Fibroblast of pulmonary artery (primary cell): ENCODE measurements around the gene TMEM72.

Source experiments
- DNase-seq: peaks from one replicate; pipeline ENCODE4 v3.0.0-alpha.2; 2010; ENCODE audit warnings: low read depth
- H3K4me3 ChIP-seq: replicated peaks from 2 replicates; pipeline ENCODE4 v1.5.1; 2011; ENCODE audit warnings: low read depth, mild to moderate bottlenecking, control low read depth, low read length, moderate library complexity
- CTCF ChIP-seq: IDR thresholded peaks from 2 replicates; pipeline ENCODE4 v1.5.1; 2011; ENCODE audit warnings: mild to moderate bottlenecking, control low read depth, low read length, inconsistent platforms; ENCODE audit errors: missing control alignments

The TMEM72 gene

GRCh38 chr10:44948642-44949041 lies 37.5 kb downstream of the TMEM72 start:
- H3K4me3 ChIP-seq: no peak overlapping the region
- TF ChIP-seq CTCF: no peak
- DNase-seq: no peak

GRCh38 chr10:44949127-44949802 lies 38.1 kb downstream of the TMEM72 start:
- DNase-seq: no peak
- no peak for TF ChIP-seq CTCF
- no peak overlapping the region for H3K4me3 ChIP-seq

GRCh38 chr10:44949915-44950314 lies 38.8 kb downstream of the TMEM72 start:
- no peak for TF ChIP-seq CTCF
- no peak for DNase-seq

GRCh38 chr10:44950326-44951225 lies 39.4 kb downstream of the TMEM72 start:
- TF ChIP-seq CTCF: no peak
- DNase-seq: no peak
- H3K4me3 ChIP-seq: no peak overlapping the region

More at GRCh38 chr10:44949915-44950314, 38.8 kb downstream of the TMEM72 start:
- no peak overlapping the region for H3K4me3 ChIP-seq

- no peak for DNase-seq
- no peak for TF ChIP-seq CTCF
- no peak overlapping the region for H3K4me3 ChIP-seq
Measured at GRCh38 chr10:44951576-44952226, 40.6 kb downstream of the TMEM72 start.

- no peak for TF ChIP-seq CTCF
- DNase-seq: no peak
Measured at GRCh38 chr10:44952779-44953231, 41.7 kb downstream of the TMEM72 start.

More at GRCh38 chr10:44952779-44953231, 41.7 kb downstream of the TMEM72 start:
- no peak overlapping the region for H3K4me3 ChIP-seq
